Bronchial smooth muscle cell (primary cell): Measurements from ENCODE around the gene CEP164. TPM values are rescaled to one million over a fixed set of nuclear protein-coding genes. Genes with fewer than 3 reads are reported as not detected.

ENCODE experiments used
- total RNA-seq: library from RNA; depleted of rRNA; stranded (reverse); fragments of >200 nt; gene quantifications from 2 replicates; pipeline ENCODE4 v1.2.1, GENCODE V29; 2014

The CEP164 gene
- total RNA-seq: 22.2 and 25.2 TPM in 2 replicates

DNA sequence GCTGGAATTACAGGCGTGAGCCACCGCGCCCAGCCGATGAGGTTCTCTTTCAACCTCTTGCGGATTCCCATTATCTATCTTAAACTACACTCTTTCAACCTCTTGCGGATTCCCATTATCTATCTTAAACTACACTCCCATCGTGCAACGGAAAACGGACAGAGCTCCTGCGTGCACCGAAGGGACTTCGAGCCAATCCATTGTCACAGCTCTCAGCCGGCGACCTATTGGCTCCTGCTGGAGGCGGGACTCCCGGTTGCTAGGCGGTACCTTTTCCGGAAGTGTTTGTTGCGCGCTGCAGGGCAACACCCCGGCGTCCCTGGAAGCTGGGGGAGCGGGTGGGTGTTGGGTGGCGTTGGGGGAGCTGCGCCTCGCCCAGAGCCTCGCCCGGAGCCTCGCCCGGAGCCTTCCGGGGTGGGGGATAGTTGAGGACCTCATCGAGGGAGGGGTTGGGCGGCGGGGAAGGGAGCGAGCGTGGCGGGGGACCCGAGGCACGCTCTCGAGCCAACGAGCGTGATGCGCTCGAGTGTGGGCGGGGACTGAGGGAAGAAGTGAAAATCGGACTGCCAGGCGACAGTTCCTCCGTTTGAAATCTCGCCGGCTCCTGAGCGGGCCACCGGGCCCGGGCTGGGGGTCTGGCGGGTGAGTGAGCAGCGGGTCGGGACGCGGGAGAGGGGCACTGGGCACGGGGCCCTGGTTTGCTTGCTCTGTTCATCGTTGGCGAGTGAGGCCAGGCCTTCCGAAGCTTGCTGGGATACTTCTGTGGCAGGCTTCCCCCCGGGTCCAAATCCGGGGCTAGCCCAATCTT lies at the start of gene CEP164:
CEP164 (plus strand) TSS at position 288 of the 808 bp plus-strand sequence. CDS start 10,733 bp downstream, outside the sequence.

DNA sequence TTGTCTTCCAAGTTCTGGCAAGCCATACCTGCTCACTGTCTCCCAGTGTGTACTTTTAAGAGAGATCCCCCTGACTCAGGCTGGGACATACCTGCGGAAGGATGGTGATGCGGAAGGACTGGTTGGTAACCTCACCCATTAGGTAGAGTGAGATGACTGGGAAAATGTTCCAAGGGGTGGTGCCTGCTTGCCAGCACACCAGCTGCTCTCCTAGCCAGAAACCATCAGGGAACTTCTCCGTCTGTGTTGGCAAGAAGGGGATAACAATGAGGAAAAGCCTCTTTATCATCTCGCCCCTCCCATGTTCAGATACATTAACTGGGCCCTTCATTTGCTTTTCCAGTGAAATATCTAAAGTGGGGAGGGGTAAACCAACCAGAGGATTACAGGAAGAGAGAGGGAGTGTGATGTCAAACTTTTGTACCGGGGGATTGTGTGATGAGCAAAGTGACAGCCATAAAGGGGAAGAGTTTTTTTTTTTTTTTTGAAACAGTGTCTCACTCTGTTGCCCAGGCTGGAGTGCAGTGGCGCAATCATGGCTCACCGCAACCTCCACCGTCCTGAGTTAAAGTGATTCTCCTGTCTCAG lies 36.8 kb upstream of the CEP164 start, which contains the start of gene BACE1-AS:
BACE1-AS (plus strand) TSS at position 538 of the 588 bp plus-strand sequence.

DNA sequence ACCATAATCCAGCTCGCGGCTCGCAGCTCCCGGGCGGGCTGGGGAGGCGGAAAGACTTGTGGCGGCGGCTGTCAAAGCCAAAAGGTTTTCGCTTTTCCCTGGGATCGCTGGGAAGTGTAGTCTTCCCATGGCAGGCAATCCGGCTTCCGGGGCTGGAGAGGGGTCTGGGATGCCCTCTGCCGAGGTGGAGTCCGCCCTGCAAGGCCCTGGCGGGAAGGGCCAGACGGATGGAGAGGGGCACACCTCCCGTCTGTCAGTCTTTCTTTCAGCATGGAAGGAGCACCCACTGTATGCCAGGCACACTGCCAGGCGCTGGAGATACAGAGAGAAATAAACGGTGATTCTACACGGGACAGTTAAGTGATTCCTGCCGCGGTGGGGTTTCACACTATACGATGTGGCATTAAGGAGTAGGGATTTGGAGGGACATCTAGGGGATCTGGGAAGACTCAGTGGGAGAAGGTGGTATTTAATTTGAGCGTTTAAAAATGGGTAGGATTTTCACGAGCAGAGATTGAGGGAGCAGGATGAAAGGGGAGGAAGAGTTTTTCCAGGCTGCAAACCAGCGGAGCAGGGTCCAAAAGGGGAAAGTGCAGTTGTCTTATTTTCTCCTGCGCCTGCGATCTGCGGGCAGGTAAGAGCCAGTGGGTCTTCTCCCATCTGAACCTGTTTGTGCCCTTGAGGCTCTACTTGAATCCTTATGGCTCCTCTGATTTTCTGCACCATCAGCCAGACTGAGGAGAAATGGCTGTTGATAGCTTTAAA lies 11.3 kb upstream of the CEP164 start, which contains the start of gene BACE1:
BACE1 (minus strand) TSS at position 60 of the 765 bp plus-strand sequence. CDS start 461 bp downstream, outside the sequence.

Other genes starting within 250 kb of the CEP164 start
- gene SIK3, start 229.4 kb upstream of the CEP164 start, total RNA-seq: 11.3 and 15.8 TPM in 2 replicates
- gene PAFAH1B2, start 183.6 kb upstream of the CEP164 start, total RNA-seq: 72.0 and 78.5 TPM in 2 replicates
- 14.3 and 16.7 TPM in 2 replicates for gene SIDT2, start 149.1 kb upstream of the CEP164 start, total RNA-seq
- 63.5 and 85.6 TPM in 2 replicates for gene TAGLN, start 128.5 kb upstream of the CEP164 start, total RNA-seq
- gene PCSK7, start 95.8 kb upstream of the CEP164 start, total RNA-seq: 28.2 and 37.5 TPM in 2 replicates
- gene RNF214, start 95.2 kb upstream of the CEP164 start, total RNA-seq: 8.4 and 9.0 TPM in 2 replicates
- 1.9 and 2.6 TPM in 2 replicates for gene BACE1-AS, start 36.5 kb upstream of the CEP164 start, total RNA-seq
- gene BACE1, start 11.6 kb upstream of the CEP164 start, total RNA-seq: 22.6 and 22.9 TPM in 2 replicates